Suprapubic skin (tissue), 4 donors: ENCODE measurements around the gene NHSL1. TPM values are rescaled to one million over a fixed set of nuclear protein-coding genes. Genes with fewer than 3 reads are reported as not detected.

ENCODE experiments used
- DNase-seq, 2 donors: peaks; one replicate each; pipeline ENCODE4 v3.0.0-alpha.2; 2019; ENCODE audit warnings: low spot score in 2 of 2
- H3K27ac ChIP-seq: fragments of 200-600 bp; sonication (generic); one replicate; pipeline ENCODE4 v1.5.1; 2019
- H3K27me3 ChIP-seq: fragments of 200-600 bp; sonication (generic); one replicate; pipeline ENCODE4 v1.5.1; 2019
- H3K36me3 ChIP-seq: fragments of 200-600 bp; sonication (generic); one replicate; pipeline ENCODE4 v1.5.1; 2019
- H3K4me1 ChIP-seq: fragments of 200-600 bp; sonication (generic); one replicate; pipeline ENCODE4 v1.5.1; 2019
- H3K4me3 ChIP-seq: fragments of 200-600 bp; sonication (generic); one replicate; pipeline ENCODE4 v1.5.1; 2019; ENCODE audit warnings: mild to moderate bottlenecking
- H3K9me3 ChIP-seq: fragments of 200-600 bp; sonication (generic); one replicate; pipeline ENCODE4 v1.5.1; 2019
- EP300 ChIP-seq: sonication (generic); formaldehyde crosslinking; IDR thresholded peaks from one replicate; pipeline ENCODE4 v1.6.1; 2017; ENCODE audit warnings: antibody characterized with exemption
- POLR2A ChIP-seq, 2 donors: fragments of 450-650 bp; IDR thresholded peaks; one replicate each; pipeline ENCODE4 v1.6.1; 2017; ENCODE audit warnings: antibody characterized with exemption in 2 of 2, mild to moderate bottlenecking in 2 of 2, moderate library complexity in 2 of 2
- POLR2AphosphoS5 ChIP-seq, 3 donors: sonication (generic); formaldehyde crosslinking; IDR thresholded peaks; one replicate each; pipeline ENCODE4 v1.6.1; 2017; ENCODE audit warnings: antibody characterized with exemption in 3 of 3
- WGBS: methylation state at CpG from one replicate; pipeline ENCODE4 v1.1.5; 2018; 5-methylcytosine and 5-hydroxymethylcytosine counted together
- total RNA-seq, 4 donors: library from RNA; depleted of rRNA; stranded (reverse); fragments of >200 nt; gene quantifications; one replicate each; pipeline ENCODE4 v1.1.0, GENCODE V29; 2016
- TF ChIP-seq, protein P1 (sequence below), 2 donors: fragments of 200-600 bp in 1 of 2; fragments of 450-650 bp in 1 of 2; sonication (generic) in 1 of 2; IDR thresholded peaks; one replicate each; pipeline ENCODE4 v1.5.1; 2016 to 2019; ENCODE audit warnings: antibody characterized with exemption in 2 of 2, mild to moderate bottlenecking in 1 of 2, moderate library complexity in 1 of 2

The NHSL1 gene
- total RNA-seq, 4 donors from 2014 or later: 62.6 to 105 (median 79.8) TPM

DNA sequence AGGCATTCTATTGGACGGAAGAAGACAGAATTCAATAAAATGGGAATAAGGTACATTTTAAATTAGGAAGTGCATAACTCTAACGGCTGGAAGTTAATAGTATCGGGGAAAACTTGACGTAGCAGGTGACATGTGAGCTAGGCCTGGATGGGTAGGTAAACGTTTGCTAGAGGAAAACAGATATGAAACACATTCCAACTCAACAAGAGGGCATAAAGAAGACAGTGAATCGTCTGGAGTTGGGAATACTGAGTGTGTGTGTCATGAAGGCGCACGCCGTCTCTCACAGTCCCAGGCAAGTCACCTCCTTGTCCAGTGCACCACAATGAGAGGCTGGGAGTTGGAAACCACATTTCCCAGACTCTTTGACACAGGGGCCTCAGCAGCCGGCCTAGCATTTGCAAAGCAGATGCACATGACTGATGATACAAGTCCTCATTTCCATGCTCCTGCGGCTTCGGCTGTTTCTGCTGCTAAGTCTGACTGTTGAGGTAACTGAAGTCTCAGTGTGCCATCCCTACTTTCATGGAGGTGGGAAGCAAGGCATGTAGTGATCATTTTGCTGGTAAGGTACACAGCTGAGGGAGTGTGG lies 16.5 kb upstream of the NHSL1 start:
- no peaks in the 10 kb centered on the region for H3K27me3 ChIP-seq
- H3K9me3 ChIP-seq: no peaks in the 10 kb centered on the region
- no peak overlapping the region for H3K27ac ChIP-seq
- H3K4me1 ChIP-seq: no peaks in the 10 kb centered on the region
- no peak overlapping the region for H3K4me3 ChIP-seq
- H3K36me3 ChIP-seq: no peaks in the 10 kb centered on the region
- no peak for DNase-seq
- 89% methylated on average over 12 of the region's 12 CpGs for WGBS
- TF ChIP-seq POLR2AphosphoS5 (IDR thresholded peaks at IDR 0.05) (no peak), POLR2A (IDR thresholded peaks at IDR 0.05) (no peak), EP300 (no peak)
- TF ChIP-seq, protein P1, sequence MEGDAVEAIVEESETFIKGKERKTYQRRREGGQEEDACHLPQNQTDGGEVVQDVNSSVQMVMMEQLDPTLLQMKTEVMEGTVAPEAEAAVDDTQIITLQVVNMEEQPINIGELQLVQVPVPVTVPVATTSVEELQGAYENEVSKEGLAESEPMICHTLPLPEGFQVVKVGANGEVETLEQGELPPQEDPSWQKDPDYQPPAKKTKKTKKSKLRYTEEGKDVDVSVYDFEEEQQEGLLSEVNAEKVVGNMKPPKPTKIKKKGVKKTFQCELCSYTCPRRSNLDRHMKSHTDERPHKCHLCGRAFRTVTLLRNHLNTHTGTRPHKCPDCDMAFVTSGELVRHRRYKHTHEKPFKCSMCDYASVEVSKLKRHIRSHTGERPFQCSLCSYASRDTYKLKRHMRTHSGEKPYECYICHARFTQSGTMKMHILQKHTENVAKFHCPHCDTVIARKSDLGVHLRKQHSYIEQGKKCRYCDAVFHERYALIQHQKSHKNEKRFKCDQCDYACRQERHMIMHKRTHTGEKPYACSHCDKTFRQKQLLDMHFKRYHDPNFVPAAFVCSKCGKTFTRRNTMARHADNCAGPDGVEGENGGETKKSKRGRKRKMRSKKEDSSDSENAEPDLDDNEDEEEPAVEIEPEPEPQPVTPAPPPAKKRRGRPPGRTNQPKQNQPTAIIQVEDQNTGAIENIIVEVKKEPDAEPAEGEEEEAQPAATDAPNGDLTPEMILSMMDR (IDR thresholded peaks at IDR 0.05): no peak

- no peak for DNase-seq
- Histone ChIP-seq H3K4me3 (no peak overlapping the region), H3K27me3 (no peaks in the 10 kb centered on the region), H3K9me3 (no peaks in the 10 kb centered on the region), H3K27ac (no peak overlapping the region), H3K36me3 (no peaks in the 10 kb centered on the region), H3K4me1 (no peaks in the 10 kb centered on the region)
- TF ChIP-seq POLR2AphosphoS5 (IDR thresholded peaks at IDR 0.05): no peak
- TF ChIP-seq, protein P1 (IDR thresholded peaks at IDR 0.05): no peak
- no peak for TF ChIP-seq EP300
- TF ChIP-seq POLR2A (IDR thresholded peaks at IDR 0.05): no peak
- WGBS: 89% methylated on average over 9 of the region's 9 CpGs
Observed at GRCh38 chr6:138514860-138515540, 15.7 kb upstream of the NHSL1 start.

DNA sequence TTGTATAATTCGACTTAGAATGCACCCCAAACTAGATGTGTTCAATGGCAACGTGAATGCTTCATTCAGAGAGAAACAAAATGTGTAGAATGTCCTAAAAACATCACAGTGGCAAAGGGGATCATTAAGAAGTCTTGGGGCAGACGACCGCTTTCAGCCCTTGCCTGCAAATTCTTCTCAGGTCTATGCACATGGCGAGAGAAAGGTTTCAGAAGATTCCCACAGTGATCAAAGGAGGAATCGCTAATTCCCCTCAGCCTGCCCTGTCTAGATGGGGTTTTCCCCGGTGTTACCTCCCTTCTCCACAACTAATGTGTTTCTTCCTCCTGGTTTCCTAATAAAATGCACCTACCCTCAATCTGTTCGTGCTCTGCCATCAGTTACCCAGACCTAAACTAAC lies 13.3 kb upstream of the NHSL1 start:
- no peak for DNase-seq
- no peaks in the 10 kb centered on the region for H3K36me3 ChIP-seq
- no peaks in the 10 kb centered on the region for H3K9me3 ChIP-seq
- no peak overlapping the region for H3K27ac ChIP-seq
- 69% methylated on average over 8 of the region's 8 CpGs for WGBS
- H3K4me3 ChIP-seq: no peak overlapping the region
- H3K4me1 ChIP-seq: peaks cover 3% of the 10 kb centered on the region
- H3K27me3 ChIP-seq: no peaks in the 10 kb centered on the region
- no peak for TF ChIP-seq POLR2AphosphoS5 (IDR thresholded peaks at IDR 0.05)
- TF ChIP-seq, protein P1 (IDR thresholded peaks at IDR 0.05): no peak
- no peak for TF ChIP-seq EP300
- no peak for TF ChIP-seq POLR2A (IDR thresholded peaks at IDR 0.05)

- no peak overlapping the region for H3K4me3 ChIP-seq
- peaks cover 4% of the 10 kb centered on the region for H3K4me1 ChIP-seq
- TF ChIP-seq POLR2AphosphoS5 (IDR thresholded peaks at IDR 0.05) (no peak), EP300 (no peak), POLR2A (IDR thresholded peaks at IDR 0.05) (no peak)
- TF ChIP-seq, protein P1 (IDR thresholded peaks at IDR 0.05): no peak
- no peaks in the 10 kb centered on the region for H3K9me3 ChIP-seq
- H3K27me3 ChIP-seq: no peaks in the 10 kb centered on the region
- DNase-seq: no peak
- no peaks in the 10 kb centered on the region for H3K36me3 ChIP-seq
- WGBS: 66% methylated on average over 3 of the region's 3 CpGs
- H3K27ac ChIP-seq: no peak overlapping the region
Observed at GRCh38 chr6:138510093-138510492, 10.8 kb upstream of the NHSL1 start.

GRCh38 chr6:138509371-138509770 lies 10.1 kb upstream of the NHSL1 start:
- no peak for DNase-seq
- no peaks in the 10 kb centered on the region for H3K27me3 ChIP-seq
- no peak overlapping the region for H3K4me3 ChIP-seq
- WGBS: 34% methylated on average over 6 of the region's 6 CpGs
- peaks cover 4% of the 10 kb centered on the region for H3K4me1 ChIP-seq
- H3K36me3 ChIP-seq: no peaks in the 10 kb centered on the region
- no peaks in the 10 kb centered on the region for H3K9me3 ChIP-seq
- H3K27ac ChIP-seq: no peak overlapping the region
- no peak for TF ChIP-seq EP300
- TF ChIP-seq POLR2AphosphoS5 (IDR thresholded peaks at IDR 0.05): no peak
- TF ChIP-seq, protein P1 (IDR thresholded peaks at IDR 0.05): peak in 1 of 2 donors; percentile 29
- TF ChIP-seq POLR2A (IDR thresholded peaks at IDR 0.05): no peak
